ENCODE data around the gene HDGFL3. TPM values are rescaled to one million over a fixed set of nuclear protein-coding genes. Genes with fewer than 3 reads are reported as not detected.

Gene HDGFL3
- total RNA-seq, 1 donor: 27.5 TPM

GRCh38 chr15:83163032-83163431 is 44.6 kb downstream of the HDGFL3 start:
- no peak overlapping the region for H2AFZ ChIP-seq (ENCODE audit: low read length)
- H3K4me3 ChIP-seq (ENCODE audit: insufficient read depth, low read length): no peak overlapping the region
- no peak for DNase-seq (ENCODE audit: insufficient read length, low spot score, missing footprints)
- no peak overlapping the region for H3K4me2 ChIP-seq (ENCODE audit: insufficient read depth, low read length)
- H4K20me1 ChIP-seq (ENCODE audit: insufficient read depth, low read length): peaks cover 7% of the 10 kb centered on the region
- peaks cover 6% of the 10 kb centered on the region for H3K36me3 ChIP-seq (ENCODE audit: insufficient read depth, low read length)
- H3K27me3 ChIP-seq (ENCODE audit: insufficient read depth, low read length): no peaks in the 10 kb centered on the region
- no peak overlapping the region for H3K27ac ChIP-seq (ENCODE audit: low read depth, low read length)
- peaks cover 44% of the 10 kb centered on the region for H3K79me2 ChIP-seq (ENCODE audit: insufficient read depth, low read length)
- peaks cover 3% of the 10 kb centered on the region for H3K4me1 ChIP-seq (ENCODE audit: insufficient read depth, low read length)
- H3K9me3 ChIP-seq (ENCODE audit: low read depth, low read length): no peaks in the 10 kb centered on the region
- no peak for TF ChIP-seq CTCF (IDR thresholded peaks at IDR 0.05; ENCODE audit: extremely low read depth, low read depth, low read length)

GRCh38 chr15:83160741-83161140 is 46.9 kb downstream of the HDGFL3 start:
- H3K36me3 ChIP-seq (ENCODE audit: insufficient read depth, low read length): peaks cover 17% of the 10 kb centered on the region
- H2AFZ ChIP-seq (ENCODE audit: low read length): no peak overlapping the region
- DNase-seq (ENCODE audit: insufficient read length, low spot score, missing footprints): no peak
- peaks cover 22% of the 10 kb centered on the region for H3K79me2 ChIP-seq (ENCODE audit: insufficient read depth, low read length)
- H3K4me3 ChIP-seq (ENCODE audit: insufficient read depth, low read length): no peak overlapping the region
- H3K27ac ChIP-seq (ENCODE audit: low read depth, low read length): no peak overlapping the region
- no peak for TF ChIP-seq CTCF (IDR thresholded peaks at IDR 0.05; ENCODE audit: extremely low read depth, low read depth, low read length)
- H3K4me2 ChIP-seq (ENCODE audit: insufficient read depth, low read length): no peak overlapping the region
- peaks cover 3% of the 10 kb centered on the region for H3K4me1 ChIP-seq (ENCODE audit: insufficient read depth, low read length)
- H4K20me1 ChIP-seq (ENCODE audit: insufficient read depth, low read length): peaks cover 5% of the 10 kb centered on the region
- no peaks in the 10 kb centered on the region for H3K27me3 ChIP-seq (ENCODE audit: insufficient read depth, low read length)
- no peaks in the 10 kb centered on the region for H3K9me3 ChIP-seq (ENCODE audit: low read depth, low read length)

GRCh38 chr15:83158393-83158792 is 49.2 kb downstream of the HDGFL3 start:
- peaks cover 17% of the 10 kb centered on the region for H3K36me3 ChIP-seq (ENCODE audit: insufficient read depth, low read length)
- TF ChIP-seq CTCF (IDR thresholded peaks at IDR 0.05; ENCODE audit: extremely low read depth, low read depth, low read length): no peak

GRCh38 chr15:83155942-83156341 is 51.7 kb downstream of the HDGFL3 start:
- Histone ChIP-seq H3K4me2 (ENCODE audit: insufficient read depth, low read length) (no peak overlapping the region), H3K79me2 (ENCODE audit: insufficient read depth, low read length) (no peaks in the 10 kb centered on the region), H2AFZ (ENCODE audit: low read length) (no peak overlapping the region), H3K4me1 (ENCODE audit: insufficient read depth, low read length) (no peaks in the 10 kb centered on the region), H3K4me3 (ENCODE audit: insufficient read depth, low read length) (no peak overlapping the region), H4K20me1 (ENCODE audit: insufficient read depth, low read length) (peaks cover 2% of the 10 kb centered on the region), H3K9me3 (ENCODE audit: low read depth, low read length) (no peaks in the 10 kb centered on the region), H3K36me3 (ENCODE audit: insufficient read depth, low read length) (peaks cover 22% of the 10 kb centered on the region), H3K27me3 (ENCODE audit: insufficient read depth, low read length) (no peaks in the 10 kb centered on the region), H3K27ac (ENCODE audit: low read depth, low read length) (no peak overlapping the region)
- no peak for TF ChIP-seq CTCF (IDR thresholded peaks at IDR 0.05; ENCODE audit: extremely low read depth, low read depth, low read length)
- no peak for DNase-seq (ENCODE audit: insufficient read length, low spot score, missing footprints)

More at GRCh38 chr15:83158393-83158792, 49.2 kb downstream of the HDGFL3 start:
- DNase-seq (ENCODE audit: insufficient read length, low spot score, missing footprints): no peak
- Histone ChIP-seq H3K79me2 (ENCODE audit: insufficient read depth, low read length) (peaks cover 12% of the 10 kb centered on the region), H4K20me1 (ENCODE audit: insufficient read depth, low read length) (peaks cover 2% of the 10 kb centered on the region), H3K4me3 (ENCODE audit: insufficient read depth, low read length) (no peak overlapping the region), H3K27ac (ENCODE audit: low read depth, low read length) (no peak overlapping the region), H3K4me1 (ENCODE audit: insufficient read depth, low read length) (no peaks in the 10 kb centered on the region), H3K9me3 (ENCODE audit: low read depth, low read length) (no peaks in the 10 kb centered on the region), H3K27me3 (ENCODE audit: insufficient read depth, low read length) (no peaks in the 10 kb centered on the region), H3K4me2 (ENCODE audit: insufficient read depth, low read length) (no peak overlapping the region), H2AFZ (ENCODE audit: low read length) (no peak overlapping the region)
